Measurements from ENCODE around the gene GARIN5B. TPM values are rescaled to one million over a fixed set of nuclear protein-coding genes. Genes with fewer than 3 reads are reported as not detected.

GARIN5B gene
- total RNA-seq, 1 experiment from 2014 or later: 0.13 TPM

GRCh38 chr19:55400281-55401087, 37.4 kb upstream of the GARIN5B start:
- Mint-ChIP-seq H3K27ac (peak overlapping the region in 2 of 3 experiments; percentile 52 to 96; a peak in 3 of 7 replicates), H3K4me3 (peak overlapping the region in 1 of 2 experiments; percentile 34; a peak in 2 of 5 replicates), H3K9me3 (no peaks in the 10 kb centered on the region), H3K36me3 (ENCODE audit: insufficient read depth in 1 of 3, low read depth in 3 of 3) (peaks cover 32 to 48% (median 42%) of the 10 kb centered on the region in 3 experiments), H3K4me1 (peaks cover 9 to 26% of the 10 kb centered on the region in 2 experiments), H3K27me3 (ENCODE audit: low read depth) (peaks cover 8% of the 10 kb centered on the region)
- H4K5ac ChIP-seq (ENCODE audit: insufficient read length, low read depth, low read length): no peak overlapping the region
- H4K91ac ChIP-seq (ENCODE audit: insufficient read length, low read depth, low read length): no peak overlapping the region
- H3K18ac ChIP-seq (ENCODE audit: insufficient read length, low read depth, low read length): no peak overlapping the region
- no peaks in the 10 kb centered on the region for H3K79me1 ChIP-seq (ENCODE audit: insufficient read depth, low read depth, low read length, poor library complexity, severe bottlenecking)
- no peak overlapping the region for H3K4ac ChIP-seq (ENCODE audit: low read depth, low read length)
- H4K20me1 ChIP-seq (ENCODE audit: control insufficient read depth, insufficient read depth, insufficient read length): no peaks in the 10 kb centered on the region
- no peak overlapping the region for H2BK15ac ChIP-seq (ENCODE audit: low read depth, low read length)
- H3K79me2 ChIP-seq (ENCODE audit: insufficient read depth, low read length): peaks cover 2% of the 10 kb centered on the region; the same call in 1 of the 2 replicates
- no peak overlapping the region for H3T11ph ChIP-seq (ENCODE audit: low read length)
- no peak overlapping the region for H4K8ac ChIP-seq (replicated peaks; ENCODE audit: insufficient read length, low read depth, low read length)
- H2BK12ac ChIP-seq (ENCODE audit: insufficient read length, low read depth, low read length): no peak overlapping the region
- no peaks in the 10 kb centered on the region for H3K9me3 ChIP-seq (ENCODE audit: control insufficient read depth, low read depth, low read length)
- no peak overlapping the region for H2BK20ac ChIP-seq (ENCODE audit: low read depth, low read length, poor library complexity, severe bottlenecking)
- H3K27ac ChIP-seq (ENCODE audit: insufficient read length, low read depth, low read length): no peak overlapping the region
- H3K27me3 ChIP-seq (ENCODE audit: insufficient read depth, low read length): no peaks in the 10 kb centered on the region
- no peak overlapping the region for H2BK5ac ChIP-seq (ENCODE audit: insufficient read length, low read length)
- no peak overlapping the region for H3K14ac ChIP-seq (ENCODE audit: insufficient read depth, low read length)
- H2BK120ac ChIP-seq (ENCODE audit: low read depth, low read length, poor library complexity, severe bottlenecking): no peak overlapping the region
- no peak overlapping the region for H3K23ac ChIP-seq (ENCODE audit: insufficient read length, low read depth, low read length)
- H3K9ac ChIP-seq (ENCODE audit: extremely low read depth, insufficient read length, low read length): no peak overlapping the region
- no peak overlapping the region for H2AFZ ChIP-seq (ENCODE audit: low read length)
- TF ChIP-seq CTCF (conservative IDR thresholded peaks at IDR 0.05): no peak
- H2AK5ac ChIP-seq (ENCODE audit: insufficient read length, low read length): no peak overlapping the region
- H3K4me2 ChIP-seq (ENCODE audit: insufficient read depth, insufficient read length, low read length): no peak overlapping the region
- no peak overlapping the region for H3K56ac ChIP-seq (ENCODE audit: insufficient read length, low read depth, low read length)
- no peaks in the 10 kb centered on the region for H3K23me2 ChIP-seq (ENCODE audit: insufficient read length, low read depth, low read length, poor library complexity, severe bottlenecking)
- no peak for DNase-seq
- no CpG with 5 or more reads among the region's 14 CpGs for WGBS (ENCODE audit: extremely low coverage, insufficient read length, low lambda C conversion rate)
- no peaks in the 10 kb centered on the region for H3K4me1 ChIP-seq (ENCODE audit: insufficient read depth, low read length)
